K562 (cell line): Measurements from ENCODE around the gene IDUA. TPM values are rescaled to one million over a fixed set of nuclear protein-coding genes. Genes with fewer than 3 reads are reported as not detected.

ENCODE experiments used
- ATAC-seq: fragments of 200-7000 bp; cut with Tn5 transposase; 3 replicates; pipeline ENCODE4 v1.9.1; 2020; ENCODE audit warnings: moderate library complexity
- BruUV-seq: library from RNA; stranded (reverse); fragments of 400-500 nt; replicated peaks from 2 replicates; lab custom pipeline; 2021; lab: Mats Ljungman, UMichigan
- CTCF ChIA-PET: fragments of 300-600 bp; formaldehyde crosslinking; extraction: SDS; loops from one replicate; lab custom pipeline; 2021; ENCODE audit warnings: low intra/inter-chr PET ratio; lab: Yijun Ruan, JAX
- POLR2A ChIA-PET: fragments of 300-600, 350-650 bp; sonication (Branson Sonifier 250); formaldehyde crosslinking; extraction: SDS; loops from one replicate; lab custom pipeline; 2021; ENCODE audit warnings: antibody characterized with exemption, inconsistent platforms; lab: Yijun Ruan, JAX
- DNase-seq, 4 experiments: peaks; one replicate each; pipeline versions ENCODE4 v3.0.0 to v3.0.0-alpha.2; 2011 to 2018; ENCODE audit warnings: low spot score in 3 of 4, mixed read lengths in 3 of 4; ENCODE audit errors: extremely low read depth in 1 of 4
- FAIRE-seq: peaks from 2 replicates; lab custom pipeline; 2011; peaks lifted over from hg19 to GRCh38; lab: Jason Lieb, UNC
- H2AFZ ChIP-seq: 2 replicates; pipeline ENCODE4 v1.6.0; 2011; ENCODE audit warnings: low read depth, low read length, control low read depth, inconsistent platforms
- H3K27ac ChIP-seq: fragments of 200-600 bp; 3 replicates; pipeline ENCODE4 v1.8.0; 2011; ENCODE audit warnings: low read depth, mild to moderate bottlenecking, control low read depth, inconsistent platforms, low read length, moderate library complexity, mixed read lengths; ENCODE audit errors: extremely low read depth
- H3K27me3 ChIP-seq, 2 experiments: fragments of 300-600 bp in 1 of 2; 2 replicates in 1 of 2; 3 replicates in 1 of 2; pipeline versions ENCODE4 v1.6.0 to v1.8.0; 2011; ENCODE audit warnings: inconsistent platforms in 2 of 2, low read length in 2 of 2, mild to moderate bottlenecking in 1 of 2, mixed read lengths in 1 of 2, moderate library complexity in 1 of 2; ENCODE audit not compliant: control insufficient read depth in 2 of 2, insufficient read depth in 2 of 2
- H3K36me3 ChIP-seq: fragments of 300-600 bp; 3 replicates; pipeline ENCODE4 v1.8.0; 2011; ENCODE audit warnings: mild to moderate bottlenecking, low read length, inconsistent platforms; ENCODE audit not compliant: control insufficient read depth, insufficient read depth
- H3K4me1 ChIP-seq, 2 experiments: fragments of 200-600 bp in 1 of 2; replicated peaks in 1 of 2; 2 replicates in 1 of 2; 3 replicates in 1 of 2; pipeline versions ENCODE4 v1.5.1 to v1.8.0; 2011; ENCODE audit warnings: inconsistent platforms in 2 of 2, low read length in 2 of 2, mild to moderate bottlenecking in 1 of 2, mixed read lengths in 1 of 2, moderate library complexity in 1 of 2; ENCODE audit not compliant: control insufficient read depth in 2 of 2, insufficient read depth in 2 of 2
- H3K4me2 ChIP-seq: 2 replicates; pipeline ENCODE4 v1.6.1; 2011; ENCODE audit warnings: low read length, control low read depth, inconsistent platforms, mixed read lengths; ENCODE audit not compliant: insufficient read depth
- H3K4me3 ChIP-seq: fragments of 200-600 bp; sonication (generic), shearing (Covaris generic); 2 replicates; pipeline ENCODE4 v1.5.1; 2016; ENCODE audit warnings: control low read depth, inconsistent platforms
- H3K79me2 ChIP-seq: fragments of 200-600 bp; 3 replicates; pipeline ENCODE4 v1.8.0; 2011; ENCODE audit warnings: low read length, inconsistent platforms; ENCODE audit not compliant: control insufficient read depth, insufficient read depth
- H3K9ac ChIP-seq, 2 experiments: 2 replicates each; pipeline versions ENCODE4 v1.6.0 to v1.6.1; 2011; ENCODE audit warnings: low read depth in 2 of 2, low read length in 2 of 2, control low read depth in 1 of 2, inconsistent platforms in 1 of 2, mild to moderate bottlenecking in 1 of 2, mixed read lengths in 1 of 2; ENCODE audit not compliant: insufficient read depth in 1 of 2
- H3K9me1 ChIP-seq: one replicate; pipeline ENCODE4 v1.6.0; 2011; ENCODE audit warnings: inconsistent platforms, mild to moderate bottlenecking, low read length, moderate library complexity; ENCODE audit not compliant: control insufficient read depth, insufficient read depth
- H3K9me3 ChIP-seq: replicated peaks from 2 replicates; pipeline ENCODE4 v1.5.1; 2011; ENCODE audit warnings: low read depth, low read length, inconsistent platforms; ENCODE audit not compliant: control insufficient read depth, insufficient read depth
- H4K20me1 ChIP-seq: replicated peaks from 2 replicates; pipeline ENCODE4 v1.6.1; 2011; ENCODE audit warnings: low read length, inconsistent platforms, mixed read lengths; ENCODE audit not compliant: control insufficient read depth, insufficient read depth
- CTBP1 ChIP-seq: fragments of 450-650 bp; IDR thresholded peaks from 2 replicates; pipeline ENCODE4 v1.6.1; 2016; ENCODE audit warnings: borderline replicate concordance
- FOXA1 ChIP-seq: fragments of 450-650 bp; IDR thresholded peaks from 2 replicates; pipeline ENCODE4 v1.6.1; 2016; ENCODE audit warnings: mild to moderate bottlenecking, borderline replicate concordance
- KLF6 ChIP-seq: fragments of 250-450 bp; sonication (Bioruptor Pico); IDR thresholded peaks from 2 replicates; pipeline ENCODE4 v1.4.0; 2020; ENCODE audit warnings: mild to moderate bottlenecking, moderate library complexity, borderline replicate concordance
- MED1 ChIP-seq: sonication (generic); formaldehyde crosslinking; IDR thresholded peaks from 2 replicates; pipeline ENCODE4 v1.8.1; 2023; ENCODE audit warnings: missing genetic modification reagents, borderline replicate concordance
- MLLT1 ChIP-seq, 2 experiments: fragments of 450-650 bp; IDR thresholded peaks; 2 replicates each; pipeline ENCODE4 v1.6.1; 2016
- NFXL1 ChIP-seq: fragments of 450-650 bp; formaldehyde crosslinking; IDR thresholded peaks from 2 replicates; pipeline ENCODE4 v1.4.0; 2021; ENCODE audit warnings: mild to moderate bottlenecking
- PRMT5 ChIP-seq: sonication (generic); formaldehyde crosslinking; IDR thresholded peaks from 2 replicates; pipeline ENCODE4 v1.5.0; 2020; ENCODE audit warnings: missing genetic modification reagents
- SAP30 ChIP-seq: fragments of 200-600 bp; sonication (generic); IDR thresholded peaks from 2 replicates; pipeline ENCODE4 v1.6.1; 2012; ENCODE audit warnings: borderline replicate concordance, low read depth, mild to moderate bottlenecking, moderate library complexity, low read length, control low read depth, inconsistent platforms; ENCODE audit not compliant: insufficient read depth, poor library complexity, severe bottlenecking
- SETDB1 ChIP-seq: IDR thresholded peaks from one replicate; pipeline ENCODE4 v1.6.1; 2012; ENCODE audit warnings: low read length, control low read depth, inconsistent platforms
- SMARCE1 ChIP-seq: fragments of 450-650 bp; IDR thresholded peaks from 2 replicates; pipeline ENCODE4 v1.7.1; 2016; ENCODE audit warnings: mild to moderate bottlenecking
- SRSF3 ChIP-seq: fragments of 200-400 bp; formaldehyde crosslinking; IDR thresholded peaks from 2 replicates; pipeline ENCODE4 v1.6.1; 2016; ENCODE audit warnings: mild to moderate bottlenecking, low read length, moderate library complexity; ENCODE audit not compliant: insufficient read depth
- ZBTB1 ChIP-seq: sonication (generic); formaldehyde crosslinking; IDR thresholded peaks from 2 replicates; pipeline ENCODE4 v1.8.1; 2023; ENCODE audit warnings: missing genetic modification reagents, low read depth, mild to moderate bottlenecking, borderline replicate concordance
- ZFX ChIP-seq: sonication (generic); formaldehyde crosslinking; IDR thresholded peaks from 2 replicates; pipeline ENCODE4 v1.8.0; 2022; ENCODE audit warnings: mild to moderate bottlenecking, missing genetic modification reagents, moderate library complexity
- ZNF175 ChIP-seq: fragments of 200-800 bp; sonication (Bioruptor generic); IDR thresholded peaks from 2 replicates; pipeline ENCODE4 v1.6.1; 2016; ENCODE audit warnings: low read depth, mild to moderate bottlenecking, missing genetic modification characterization, missing compliant biosample characterization
- ZNF316 ChIP-seq: fragments of 450-650 bp; IDR thresholded peaks from 2 replicates; pipeline ENCODE4 v1.6.1; 2016
- ZNF589 ChIP-seq: fragments of 200-800 bp; sonication (Bioruptor generic); IDR thresholded peaks from 2 replicates; pipeline ENCODE4 v1.6.1; 2016; ENCODE audit warnings: low read depth, missing genetic modification characterization, missing compliant biosample characterization
- WGBS: fragments of 100-300 bp; shearing (Covaris generic); methylation state at CpG from one replicate; pipeline ENCODE4 v1.1.6; 2016; ENCODE audit warnings: low coverage, mixed read lengths; ENCODE audit not compliant: insufficient coverage; ENCODE audit errors: missing lambda C conversion rate; 5-methylcytosine and 5-hydroxymethylcytosine counted together
- in situ Hi-C: fragments of 300-500 bp; cut with MboI; formaldehyde crosslinking; loops from 4 replicates; pipeline ENCODE4 v1.15.0; 2018; ENCODE audit warnings: inconsistent platforms, mixed read lengths
- intact Hi-C: fragments of 100-400 bp; cut with micrococcal nuclease; formaldehyde crosslinking; loops from 2 replicates; pipeline ENCODE4 v1.14.2; 2022
- polyA plus RNA-seq, 8 experiments: library from polyadenylated mRNA; depleted of rRNA in 4 of 8; stranded (reverse) in 5 of 8; unstranded in 3 of 8; fragments of >200 nt; fragmentation: Nextera tagmentation in 2 of 8; fragmentation: Illumina TruSeq in 1 of 8; extraction: Ambion mirVana in 2 of 8; extraction: Trizol in 1 of 8; gene quantifications; 2 replicates each; pipeline versions ENCODE4 v1.2.1 to v1.2.3, GENCODE V29; 2011 to 2014; ENCODE audit warnings: inconsistent platforms in 1 of 8, missing spikeins in 1 of 8
- total RNA-seq, 7 experiments: library from RNA; depleted of rRNA in 6 of 7; stranded (reverse); fragments of >200 nt in 6 of 7; fragmentation: Illumina TruSeq in 2 of 7; extraction: Trizol in 2 of 7; gene quantifications; 2 replicates each; pipeline versions ENCODE4 v1.2.1 to v1.2.3, GENCODE V29; 2011 to 2021; ENCODE audit warnings: low replicate concordance in 1 of 7
- TF ChIP-seq, protein P1 (sequence below): fragments of 250-450 bp; sonication (Bioruptor Pico); IDR thresholded peaks from 2 replicates; pipeline ENCODE4 v1.4.0; 2020
- TF ChIP-seq, protein P2 (sequence below): fragments of 250-450 bp; sonication (Bioruptor Pico); IDR thresholded peaks from 2 replicates; pipeline ENCODE4 v1.4.0; 2020; ENCODE audit warnings: mild to moderate bottlenecking, moderate library complexity

Gene IDUA
- total and polyA plus RNA-seq, 9 of the 15 experiments (the other 6 are each of a cell fraction or from before 2014, with no cell fraction given) = 0.04 to 16.1 (median 1.2) TPM

DNA sequence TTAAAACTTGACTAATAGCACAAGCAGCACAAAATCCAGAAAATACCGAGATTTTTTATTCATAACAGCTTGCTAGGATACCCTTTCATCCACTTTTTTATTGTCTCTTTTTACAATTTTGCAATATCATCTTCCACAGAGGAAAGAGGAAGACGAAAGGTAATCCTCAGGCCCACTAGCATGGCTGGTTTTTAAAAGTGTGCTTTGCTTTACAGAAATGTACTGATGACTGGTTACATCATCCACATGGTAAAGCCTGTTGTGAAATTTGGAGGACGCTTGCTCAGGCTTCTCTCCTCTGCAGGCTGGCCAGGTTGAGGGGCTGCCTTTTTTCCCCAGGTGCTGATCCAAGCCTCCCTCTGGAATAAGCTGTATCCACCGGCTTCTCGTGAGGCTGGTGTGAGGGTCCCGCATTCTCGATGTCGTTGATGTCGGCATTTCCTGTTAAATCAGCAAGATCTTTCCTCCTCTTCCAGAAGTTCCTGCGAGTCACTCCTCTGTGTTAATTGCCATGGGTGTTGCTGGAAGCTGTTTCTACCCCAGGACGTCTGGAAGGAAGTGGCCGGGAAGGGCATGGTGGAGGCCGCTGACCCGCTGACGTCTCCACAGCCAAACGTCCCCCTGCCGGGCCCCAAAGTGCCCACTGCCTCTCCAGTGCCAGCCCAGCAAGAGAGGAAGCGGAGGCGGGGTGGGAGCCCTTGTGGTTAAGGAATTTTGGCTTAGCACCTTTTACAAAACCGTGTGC is 7.7 kb upstream of the IDUA start:
- intact Hi-C loops (no loop called here), in situ Hi-C loops (no loop called here)
- H3K27me3 ChIP-seq = no peaks in the 10 kb centered on the region
- WGBS = 37% methylated on average over 19 of the region's 20 CpGs
- 0 out of 3 replicates have a peak overlapping the region, but pooled peaks have one; percentile 24 for H3K27ac ChIP-seq
- no peaks in the 10 kb centered on the region for H3K9me3 ChIP-seq
- FAIRE-seq (peak; percentile 49), DNase-seq (no peak), ATAC-seq (peak; percentile 41)
- peak overlapping the region; percentile 16; the same call in 1 of the 2 replicates for H3K4me2 ChIP-seq
- H3K79me2 ChIP-seq = 0 out of 3 replicates have a peak, but pooled peaks cover 3% of the 10 kb centered on the region
- no peaks in the 10 kb centered on the region for H3K9me1 ChIP-seq
- BruUV-seq = no TSS peak
- H3K36me3 ChIP-seq = no peaks in the 10 kb centered on the region
- POLR2A ChIA-PET = interaction anchor here (0.6 to 1.5 kb wide), 2 partner anchors 9 to 237 kb away, joined by 3 to 7 read pairs; no protein-coding TSS in a partner anchor
- H2AFZ ChIP-seq = peak overlapping the region; percentile 54
- no peaks in the 10 kb centered on the region for H4K20me1 ChIP-seq
- H3K9ac ChIP-seq = peak overlapping the region in 1 of 2 experiments; percentile 45; a peak in 2 of 4 replicates
- H3K4me3 ChIP-seq = no peak overlapping the region
- peaks cover 24 to 47% of the 10 kb centered on the region in 2 experiments for H3K4me1 ChIP-seq
- CTCF ChIA-PET = no interaction called here
- TF ChIP-seq ZNF589 (CRISPR knock-in tag) (0 out of 2 replicates have a peak, but pooled peaks have one; percentile 18), SAP30 (no peak), MLLT1 (IDR thresholded peaks at IDR 0.05) (peak in 1 of 2 experiments; percentile 43; a peak in 1 of 4 replicates), ZNF175 (CRISPR knock-in tag) (0 out of 2 replicates have a peak, but pooled peaks have one; percentile 35), SMARCE1 (peak; percentile 31; the same call in 1 of the 2 replicates), SRSF3 (no peak), NFXL1 (CRISPR knock-in tag) (no peak), MED1 (CRISPR knock-in tag) (no peak), ZBTB1 (CRISPR knock-in tag) (no peak), KLF6 (CRISPR knock-in tag) (no peak), PRMT5 (CRISPR knock-in tag) (no peak), ZFX (CRISPR knock-in tag) (peak; percentile 30; the same call in 1 of the 2 replicates), ZNF316 (peak; percentile 16; the same call in 1 of the 2 replicates), CTBP1 (peak; percentile 32; the same call in 1 of the 2 replicates), FOXA1 (no peak), SETDB1 (no peak)
- TF ChIP-seq, protein P1, sequence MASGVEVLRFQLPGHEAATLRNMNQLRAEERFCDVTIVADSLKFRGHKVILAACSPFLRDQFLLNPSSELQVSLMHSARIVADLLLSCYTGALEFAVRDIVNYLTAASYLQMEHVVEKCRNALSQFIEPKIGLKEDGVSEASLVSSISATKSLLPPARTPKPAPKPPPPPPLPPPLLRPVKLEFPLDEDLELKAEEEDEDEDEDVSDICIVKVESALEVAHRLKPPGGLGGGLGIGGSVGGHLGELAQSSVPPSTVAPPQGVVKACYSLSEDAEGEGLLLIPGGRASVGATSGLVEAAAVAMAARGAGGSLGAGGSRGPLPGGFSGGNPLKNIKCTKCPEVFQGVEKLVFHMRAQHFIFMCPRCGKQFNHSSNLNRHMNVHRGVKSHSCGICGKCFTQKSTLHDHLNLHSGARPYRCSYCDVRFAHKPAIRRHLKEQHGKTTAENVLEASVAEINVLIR = no peak
- TF ChIP-seq, protein P2, sequence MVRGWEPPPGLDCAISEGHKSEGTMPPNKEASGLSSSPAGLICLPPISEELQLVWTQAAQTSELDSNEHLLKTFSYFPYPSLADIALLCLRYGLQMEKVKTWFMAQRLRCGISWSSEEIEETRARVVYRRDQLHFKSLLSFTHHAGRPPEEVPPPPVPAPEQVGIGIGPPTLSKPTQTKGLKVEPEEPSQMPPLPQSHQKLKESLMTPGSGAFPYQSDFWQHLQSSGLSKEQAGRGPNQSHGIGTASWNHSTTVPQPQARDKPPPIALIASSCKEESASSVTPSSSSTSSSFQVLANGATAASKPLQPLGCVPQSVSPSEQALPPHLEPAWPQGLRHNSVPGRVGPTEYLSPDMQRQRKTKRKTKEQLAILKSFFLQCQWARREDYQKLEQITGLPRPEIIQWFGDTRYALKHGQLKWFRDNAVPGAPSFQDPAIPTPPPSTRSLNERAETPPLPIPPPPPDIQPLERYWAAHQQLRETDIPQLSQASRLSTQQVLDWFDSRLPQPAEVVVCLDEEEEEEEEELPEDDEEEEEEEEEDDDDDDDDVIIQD (CRISPR knock-in tag) = no peak
